Mesenchymal stem cell (in vitro differentiated cells and primary cell): ENCODE measurements around the gene TMEM45B.
"Not testable (repeated sequence)": the region's sequence is repeated elsewhere in the genome, so short reads cannot be mapped to it uniquely, and the experiment has no call there.

Experiments used
- DNase-seq: peaks from one replicate; pipeline ENCODE4 v3.0.0-alpha.2; 2013
- H2AFZ ChIP-seq: one replicate; pipeline ENCODE4 v1.6.1; 2013; ENCODE audit warnings: low read depth, mild to moderate bottlenecking, control low read depth, inconsistent platforms, low read length, moderate library complexity
- H2AK5ac ChIP-seq: 2 replicates; pipeline ENCODE4 v1.6.1; 2013; ENCODE audit warnings: low read length, moderate library complexity, mild to moderate bottlenecking, inconsistent platforms; ENCODE audit not compliant: severe bottlenecking
- H2BK120ac ChIP-seq: one replicate; pipeline ENCODE4 v1.6.1; 2013; ENCODE audit warnings: low read depth, mild to moderate bottlenecking, inconsistent platforms, low read length, moderate library complexity
- H2BK12ac ChIP-seq, 2 experiments: one replicate each; pipeline ENCODE4 v1.6.1; 2013; ENCODE audit warnings: inconsistent platforms in 2 of 2, low read length in 2 of 2, mild to moderate bottlenecking in 2 of 2, moderate library complexity in 2 of 2, control low read depth in 1 of 2
- H2BK15ac ChIP-seq: one replicate; pipeline ENCODE4 v1.6.1; 2013; ENCODE audit warnings: mild to moderate bottlenecking, low read depth, inconsistent platforms; ENCODE audit not compliant: poor library complexity, severe bottlenecking
- H2BK5ac ChIP-seq: 2 replicates; pipeline ENCODE4 v1.6.1; 2013; ENCODE audit warnings: low read depth, mild to moderate bottlenecking, low read length, control low read depth, inconsistent platforms; ENCODE audit not compliant: poor library complexity, severe bottlenecking
- H3K14ac ChIP-seq, 2 experiments: one replicate each; pipeline ENCODE4 v1.6.1; 2013; ENCODE audit warnings: inconsistent platforms in 2 of 2, low read length in 2 of 2, control low read depth in 1 of 2, mild to moderate bottlenecking in 1 of 2, moderate library complexity in 1 of 2
- H3K18ac ChIP-seq, 2 experiments: one replicate each; pipeline ENCODE4 v1.6.1; 2013; ENCODE audit warnings: inconsistent platforms in 2 of 2, low read length in 2 of 2, control low read depth in 1 of 2, low read depth in 1 of 2, mild to moderate bottlenecking in 1 of 2
- H3K23ac ChIP-seq, 2 experiments: one replicate each; pipeline ENCODE4 v1.6.1; 2013; ENCODE audit warnings: inconsistent platforms in 2 of 2, low read length in 2 of 2, mild to moderate bottlenecking in 2 of 2, moderate library complexity in 2 of 2, control low read depth in 1 of 2
- H3K27ac ChIP-seq: 2 replicates; pipeline ENCODE4 v1.5.1; 2013; ENCODE audit warnings: mild to moderate bottlenecking, moderate library complexity, low read length, control low read depth, inconsistent platforms; ENCODE audit not compliant: poor library complexity, severe bottlenecking
- H3K27me3 ChIP-seq, 2 experiments: 2 replicates each; pipeline versions ENCODE4 v1.6.1 to v1.7.0; 2013; ENCODE audit warnings: low read length in 2 of 2, mild to moderate bottlenecking in 2 of 2, moderate library complexity in 2 of 2, control low read depth in 1 of 2, inconsistent platforms in 1 of 2; ENCODE audit not compliant: control insufficient read depth in 1 of 2, insufficient read depth in 1 of 2
- H3K36me3 ChIP-seq, 2 experiments: 2 replicates each; pipeline versions ENCODE4 v1.6.1 to v1.7.0; 2013; ENCODE audit warnings: low read length in 2 of 2, control low read depth in 1 of 2, inconsistent platforms in 1 of 2, low read depth in 1 of 2, mild to moderate bottlenecking in 1 of 2; ENCODE audit not compliant: insufficient read depth in 2 of 2, control insufficient read depth in 1 of 2
- H3K4ac ChIP-seq, 2 experiments: one replicate each; pipeline ENCODE4 v1.6.1; 2013; ENCODE audit warnings: inconsistent platforms in 2 of 2, low read length in 2 of 2, mild to moderate bottlenecking in 2 of 2, moderate library complexity in 2 of 2, control low read depth in 1 of 2, low read depth in 1 of 2
- H3K4me1 ChIP-seq: 2 replicates; pipeline ENCODE4 v1.6.1; 2013; ENCODE audit warnings: low read depth, low read length, control low read depth; ENCODE audit not compliant: control insufficient read depth, insufficient read depth
- H3K4me2 ChIP-seq: 2 replicates; pipeline ENCODE4 v1.6.1; 2013; ENCODE audit warnings: low read length, mild to moderate bottlenecking, inconsistent platforms; ENCODE audit not compliant: poor library complexity, severe bottlenecking
- H3K4me3 ChIP-seq, 2 experiments: 2 replicates each; pipeline versions ENCODE4 v1.5.1 to v1.7.0; 2013; ENCODE audit warnings: low read length in 2 of 2, mild to moderate bottlenecking in 2 of 2, control low read depth in 1 of 2, low read depth in 1 of 2; ENCODE audit not compliant: insufficient read depth in 1 of 2
- H3K79me1 ChIP-seq: replicated peaks from 2 replicates; pipeline ENCODE4 v1.6.1; 2013; ENCODE audit warnings: mild to moderate bottlenecking, control low read depth, low read length, inconsistent platforms; ENCODE audit not compliant: poor library complexity, severe bottlenecking
- H3K9ac ChIP-seq: 2 replicates; pipeline ENCODE4 v1.7.0; 2013; ENCODE audit warnings: mild to moderate bottlenecking, low read length, moderate library complexity
- H3K9me3 ChIP-seq: 2 replicates; pipeline ENCODE4 v1.7.0; 2013; ENCODE audit warnings: mild to moderate bottlenecking, low read length; ENCODE audit not compliant: control insufficient read depth
- H4K8ac ChIP-seq: one replicate; pipeline ENCODE4 v1.6.1; 2013; ENCODE audit warnings: inconsistent platforms, mild to moderate bottlenecking, low read length, moderate library complexity
- H4K91ac ChIP-seq: one replicate; pipeline ENCODE4 v1.6.1; 2013; ENCODE audit warnings: mild to moderate bottlenecking, low read length, inconsistent platforms
- WGBS: methylation state at CpG from one replicate; pipeline ENCODE4 v1.1.7; 2013; ENCODE audit warnings: mixed read lengths; 5-methylcytosine and 5-hydroxymethylcytosine counted together

The TMEM45B gene

GRCh38 chr11:129795089-129795488 lies 20.6 kb upstream of the TMEM45B start:
- Histone ChIP-seq H3K18ac (no peak overlapping the region), H3K4me3 (no peak overlapping the region), H3K9me3 (peaks cover 8% of the 10 kb centered on the region), H2AK5ac (no peak overlapping the region), H3K4ac (no peak overlapping the region), H2BK120ac (no peak overlapping the region), H4K91ac (no peak overlapping the region), H3K79me1 (no peaks in the 10 kb centered on the region), H3K27me3 (peaks cover 5 to 8% of the 10 kb centered on the region in 2 experiments), H2BK5ac (no peak overlapping the region), H3K4me1 (no peaks in the 10 kb centered on the region), H2BK15ac (no peak overlapping the region), H3K27ac (no peak overlapping the region), H3K36me3 (no peaks in the 10 kb centered on the region), H3K4me2 (no peak overlapping the region), H3K9ac (no peak overlapping the region), H2BK12ac (no peak overlapping the region), H3K23ac (no peak overlapping the region), H2AFZ (no peak overlapping the region), H4K8ac (no peak overlapping the region), H3K14ac (no peak overlapping the region)
- WGBS = 33% methylated on average over 2 of the region's 2 CpGs
- no peak for DNase-seq

GRCh38 chr11:129798212-129798611 lies 17.4 kb upstream of the TMEM45B start:
- no peak overlapping the region for H3K18ac ChIP-seq
- H2AK5ac ChIP-seq = no peak overlapping the region
- no peaks in the 10 kb centered on the region for H3K36me3 ChIP-seq
- H3K9me3 ChIP-seq = peaks cover 12% of the 10 kb centered on the region
- peaks cover 0 to 12% of the 10 kb centered on the region in 2 experiments for H3K27me3 ChIP-seq
- H3K79me1 ChIP-seq = no peaks in the 10 kb centered on the region
- no peak overlapping the region for H3K4me2 ChIP-seq
- H3K9ac ChIP-seq = no peak overlapping the region
- no peak overlapping the region for H3K4ac ChIP-seq
- H3K4me1 ChIP-seq = no peaks in the 10 kb centered on the region
- H4K8ac ChIP-seq = no peak overlapping the region
- H2BK12ac ChIP-seq = no peak overlapping the region
- no peak overlapping the region for H3K23ac ChIP-seq
- no peak overlapping the region for H2BK120ac ChIP-seq
- H3K27ac ChIP-seq = no peak overlapping the region
- H4K91ac ChIP-seq = no peak overlapping the region
- no peak overlapping the region for H2BK5ac ChIP-seq
- DNase-seq = no peak
- no peak overlapping the region for H2BK15ac ChIP-seq
- H3K14ac ChIP-seq = no peak overlapping the region
- H3K4me3 ChIP-seq = no peak overlapping the region
- no peak overlapping the region for H2AFZ ChIP-seq
- WGBS = 76% methylated on average over 2 of the region's 2 CpGs

DNA sequence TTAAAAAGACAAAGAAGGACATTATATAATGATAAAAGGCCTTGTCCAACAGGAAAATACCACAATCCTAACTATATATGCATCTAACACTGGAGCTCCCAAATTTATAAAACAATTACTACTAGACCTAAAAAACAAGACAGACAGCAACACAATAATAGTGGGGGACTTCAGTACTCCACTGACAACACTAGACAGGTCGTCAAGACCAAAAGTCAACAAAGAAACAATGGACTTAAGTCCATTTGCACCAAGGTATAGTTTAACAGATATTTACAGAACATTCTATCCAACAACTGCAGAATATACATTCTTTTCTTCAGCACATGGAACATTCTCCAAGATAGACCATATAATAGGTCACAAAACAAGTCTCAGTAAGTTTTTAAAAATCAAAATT lies 15.5 kb upstream of the TMEM45B start:
- H3K4me3 ChIP-seq, H3K23ac ChIP-seq, H3K36me3 ChIP-seq, H3K4ac ChIP-seq, H2AFZ ChIP-seq, H3K9ac ChIP-seq, H2AK5ac ChIP-seq, H2BK120ac ChIP-seq, DNase-seq, H2BK15ac ChIP-seq, H2BK12ac ChIP-seq, H3K4me2 ChIP-seq, H3K14ac ChIP-seq, H3K27ac ChIP-seq, H3K4me1 ChIP-seq, H2BK5ac ChIP-seq, H3K79me1 ChIP-seq, H4K91ac ChIP-seq, H3K18ac ChIP-seq, H4K8ac ChIP-seq: not testable (repeated sequence)
- Histone ChIP-seq H3K9me3 (peaks cover 11% of the 10 kb centered on the region), H3K27me3 (peaks cover 0 to 13% of the 10 kb centered on the region in 2 experiments)
- WGBS = 45% methylated on average over 1 of the region's 1 CpG

GRCh38 chr11:129800655-129801054 lies 15.0 kb upstream of the TMEM45B start:
- H3K18ac ChIP-seq = no peak overlapping the region
- H2BK5ac ChIP-seq = no peak overlapping the region
- no peaks in the 10 kb centered on the region for H3K36me3 ChIP-seq
- no peak overlapping the region for H3K4ac ChIP-seq
- H3K4me2 ChIP-seq = no peak overlapping the region
- H2BK12ac ChIP-seq = no peak overlapping the region
- no peak overlapping the region for H2BK15ac ChIP-seq
- H3K4me3 ChIP-seq = no peak overlapping the region
- no peak overlapping the region for H3K27ac ChIP-seq
- DNase-seq = no peak
- no peaks in the 10 kb centered on the region for H3K4me1 ChIP-seq
- no peak overlapping the region for H2AFZ ChIP-seq
- no peak overlapping the region for H3K23ac ChIP-seq
- no peak overlapping the region for H3K9ac ChIP-seq
- no peak overlapping the region for H2AK5ac ChIP-seq
- H2BK120ac ChIP-seq = no peak overlapping the region
- H4K8ac ChIP-seq = no peak overlapping the region
- no peak overlapping the region for H4K91ac ChIP-seq
- H3K14ac ChIP-seq = no peak overlapping the region
- H3K79me1 ChIP-seq = no peaks in the 10 kb centered on the region
- H3K27me3 ChIP-seq = peaks cover 0 to 13% of the 10 kb centered on the region in 2 experiments
- peaks cover 6% of the 10 kb centered on the region for H3K9me3 ChIP-seq
